ENCODE results near the gene TBXAS1. TPM values are rescaled to one million over a fixed set of nuclear protein-coding genes. Genes with fewer than 3 reads are reported as not detected.

The TBXAS1 gene
- total and polyA plus RNA-seq, 4 donors: 5.5 to 24.5 (median 16.9) TPM

DNA sequence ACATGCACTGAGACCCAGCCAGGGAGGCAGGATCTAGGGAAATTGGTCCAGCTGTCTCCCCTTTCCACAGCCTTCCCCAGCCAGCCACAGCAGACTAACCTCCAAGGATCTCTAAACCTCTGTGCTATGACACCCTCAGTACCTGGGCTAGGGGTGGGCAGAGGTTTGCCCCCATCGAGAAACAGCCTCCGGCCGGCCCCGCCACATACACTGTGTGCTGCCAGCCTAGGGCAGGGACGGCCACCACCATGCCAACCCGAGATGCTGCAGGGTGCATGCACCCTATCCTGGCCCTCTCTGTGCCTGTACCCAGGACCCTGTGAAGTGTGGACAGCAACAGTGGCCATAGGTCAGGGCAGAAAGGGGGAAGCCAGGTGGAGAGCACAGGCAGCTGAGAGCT, 175.6 kb downstream of the TBXAS1 start:
- H3K4me1 ChIP-seq (ENCODE audit: control insufficient read depth in 1 of 2, insufficient read depth in 2 of 2, low read length in 2 of 2): no peaks in the 10 kb centered on the region
- no peak overlapping the region for H3K4me3 ChIP-seq (ENCODE audit: low read length in 2 of 2)
- no peaks in the 10 kb centered on the region for H3K36me3 ChIP-seq (ENCODE audit: control insufficient read depth in 1 of 2, insufficient read depth in 2 of 2, low read length in 1 of 2)
- ATAC-seq (ENCODE audit: low FRiP score) (no peak), DNase-seq (no peak)
- H3K27ac ChIP-seq (ENCODE audit: low read depth in 1 of 2, low read length in 2 of 2): no peak overlapping the region
- 97% methylated on average over 6 of the region's 6 CpGs for WGBS, 2 donors
- H3K9me3 ChIP-seq (ENCODE audit: control insufficient read depth, low read length): no peaks in the 10 kb centered on the region
- no peaks in the 10 kb centered on the region for H3K27me3 ChIP-seq (ENCODE audit: control insufficient read depth in 1 of 2, insufficient read depth in 2 of 2, low read length in 1 of 2)
- intact Hi-C loops (cut with DNase I): loop anchor here (5.0 kb wide), 6 partner anchors 227 to 507 kb away; partner anchors contain the start of gene HIPK2 (in 1 of the 2)

DNA sequence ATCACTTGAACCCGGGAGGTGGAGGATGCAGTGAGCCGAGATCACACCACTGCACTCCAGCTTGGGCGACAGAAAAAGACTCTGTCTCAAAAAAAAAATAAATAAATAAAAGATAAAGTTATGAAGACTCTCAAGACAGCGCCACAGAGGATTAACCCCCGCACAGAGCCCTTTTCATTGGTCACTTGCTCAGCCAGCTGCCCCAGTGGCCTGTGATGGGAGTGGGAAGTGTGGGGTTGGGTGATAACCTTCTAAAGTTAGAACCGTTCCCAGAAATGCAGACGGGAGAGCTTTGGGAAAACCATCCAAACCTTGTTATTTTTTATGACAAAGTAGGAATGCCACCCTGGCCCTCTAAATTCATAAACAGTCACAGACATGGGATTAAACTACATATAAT, 176.3 kb downstream of the TBXAS1 start:
- Histone ChIP-seq H3K4me1 (ENCODE audit: control insufficient read depth in 1 of 2, insufficient read depth in 2 of 2, low read length in 2 of 2) (no peaks in the 10 kb centered on the region), H3K27me3 (ENCODE audit: control insufficient read depth in 1 of 2, insufficient read depth in 2 of 2, low read length in 1 of 2) (no peaks in the 10 kb centered on the region), H3K4me3 (ENCODE audit: low read length in 2 of 2) (no peak overlapping the region), H3K9me3 (ENCODE audit: control insufficient read depth, low read length) (no peaks in the 10 kb centered on the region), H3K27ac (ENCODE audit: low read depth in 1 of 2, low read length in 2 of 2) (no peak overlapping the region), H3K36me3 (ENCODE audit: control insufficient read depth in 1 of 2, insufficient read depth in 2 of 2, low read length in 1 of 2) (no peaks in the 10 kb centered on the region)
- intact Hi-C loops (cut with DNase I): no loop called here
- DNase-seq (no peak), ATAC-seq (ENCODE audit: low FRiP score) (no peak)
- WGBS, 2 donors: 54 to 64% methylated on average over 7 of the region's 7 CpGs

DNA sequence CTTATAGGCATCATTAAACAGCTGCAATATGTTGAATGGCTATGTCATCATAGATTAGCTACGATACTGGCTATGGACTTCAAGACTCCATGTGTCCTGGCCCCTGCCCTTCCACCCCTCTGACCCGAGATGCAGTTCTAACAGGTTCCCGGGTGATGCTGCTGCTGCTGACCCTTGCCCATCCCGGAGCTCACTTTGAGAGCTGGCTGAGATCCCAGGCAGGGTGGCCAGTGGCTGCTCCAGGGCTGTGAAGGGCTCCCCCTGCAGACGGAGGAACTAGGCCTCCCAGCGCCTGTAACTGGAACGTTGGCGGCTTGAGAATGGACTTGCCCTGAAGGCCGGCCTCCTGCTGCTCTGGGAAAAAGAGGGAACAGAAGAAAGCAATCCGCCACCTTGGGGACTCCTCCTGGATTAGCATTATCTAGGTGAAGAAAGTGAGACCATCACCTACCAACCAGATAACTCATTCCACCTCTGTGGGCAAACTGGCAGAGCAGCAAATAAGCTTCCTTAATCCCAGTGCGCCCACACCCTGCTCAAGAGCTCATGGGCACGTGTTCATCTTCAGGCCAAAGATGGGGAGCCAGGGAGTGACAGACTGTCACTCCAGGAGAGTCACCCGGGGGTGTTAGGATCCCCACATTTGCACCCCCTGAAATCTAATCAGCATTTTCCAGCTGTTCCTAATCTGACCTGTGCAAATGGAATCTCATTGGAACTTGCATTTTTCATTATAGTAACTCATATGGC, 176.9 kb downstream of the TBXAS1 start:
- Histone ChIP-seq H3K27me3 (ENCODE audit: control insufficient read depth in 1 of 2, insufficient read depth in 2 of 2, low read length in 1 of 2) (no peaks in the 10 kb centered on the region), H3K9me3 (ENCODE audit: control insufficient read depth, low read length) (no peaks in the 10 kb centered on the region), H3K27ac (ENCODE audit: low read depth in 1 of 2, low read length in 2 of 2) (no peak overlapping the region), H3K4me3 (ENCODE audit: low read length in 2 of 2) (no peak overlapping the region), H3K4me1 (ENCODE audit: control insufficient read depth in 1 of 2, insufficient read depth in 2 of 2, low read length in 2 of 2) (no peaks in the 10 kb centered on the region), H3K36me3 (ENCODE audit: control insufficient read depth in 1 of 2, insufficient read depth in 2 of 2, low read length in 1 of 2) (no peaks in the 10 kb centered on the region)
- intact Hi-C loops (cut with DNase I): no loop called here
- ATAC-seq (ENCODE audit: low FRiP score) (no peak), DNase-seq (no peak)
- 58% methylated on average over 13 of the region's 13 CpGs for WGBS, 2 donors

DNA sequence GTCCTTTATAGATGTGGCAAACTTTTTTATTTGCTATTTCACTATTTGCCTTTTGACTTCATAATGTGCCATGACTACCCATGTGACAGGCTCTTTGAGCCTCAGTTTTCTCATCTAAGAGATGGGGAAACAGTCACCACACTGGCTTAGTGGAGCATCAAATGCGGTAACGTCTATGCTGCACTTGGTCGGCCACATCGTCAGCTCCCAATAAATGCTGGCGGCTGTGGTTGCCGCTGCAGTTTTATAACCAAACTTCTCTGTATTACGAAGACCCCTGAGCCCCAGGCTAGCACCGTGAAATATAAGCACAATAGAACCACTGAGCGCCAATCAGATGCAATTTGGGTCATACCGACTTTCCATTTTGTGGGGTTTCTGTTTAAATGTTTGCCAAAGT, 177.5 kb downstream of the TBXAS1 start:
- no peak overlapping the region for H3K27ac ChIP-seq (ENCODE audit: low read depth in 1 of 2, low read length in 2 of 2)
- ATAC-seq (ENCODE audit: low FRiP score) (no peak), DNase-seq (no peak)
- no peak overlapping the region for H3K4me3 ChIP-seq (ENCODE audit: low read length in 2 of 2)
- WGBS, 2 donors: 97 to 99% methylated on average over 10 of the region's 10 CpGs
- H3K36me3 ChIP-seq (ENCODE audit: control insufficient read depth in 1 of 2, insufficient read depth in 2 of 2, low read length in 1 of 2): no peaks in the 10 kb centered on the region
- H3K9me3 ChIP-seq (ENCODE audit: control insufficient read depth, low read length): no peaks in the 10 kb centered on the region
- no peaks in the 10 kb centered on the region for H3K27me3 ChIP-seq (ENCODE audit: control insufficient read depth in 1 of 2, insufficient read depth in 2 of 2, low read length in 1 of 2)
- H3K4me1 ChIP-seq (ENCODE audit: control insufficient read depth in 1 of 2, insufficient read depth in 2 of 2, low read length in 2 of 2): no peaks in the 10 kb centered on the region
- intact Hi-C loops (cut with DNase I): no loop called here

DNA sequence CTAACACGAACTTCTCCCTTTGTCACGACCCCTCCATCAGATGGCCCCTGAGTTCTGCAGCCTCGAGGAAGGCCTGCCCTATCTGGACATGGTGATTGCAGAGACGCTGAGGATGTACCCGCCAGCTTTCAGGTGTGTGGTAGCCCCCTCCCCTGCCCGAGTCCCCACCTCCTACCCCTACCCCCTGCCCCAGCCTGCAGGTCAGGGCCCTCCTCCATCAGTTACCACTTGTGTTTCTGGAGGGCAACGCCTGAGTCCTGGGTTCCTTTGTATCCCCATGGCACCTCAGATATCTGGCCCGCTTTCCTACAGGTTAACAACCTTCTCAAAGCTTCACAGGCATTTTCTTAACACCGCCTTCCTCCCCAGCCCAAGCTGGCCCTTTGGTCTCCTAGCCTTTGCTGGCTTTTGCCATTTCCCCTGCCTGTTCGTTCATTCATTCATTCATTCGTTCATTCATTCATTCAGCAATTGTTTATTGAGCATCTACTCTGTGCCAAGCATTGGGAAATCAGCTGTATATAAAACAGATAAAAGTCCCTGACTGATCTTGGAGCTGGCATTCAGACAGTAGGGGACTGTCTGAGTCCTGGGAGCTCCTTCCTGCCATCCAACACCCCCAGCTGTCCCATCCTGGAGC, 178.1 kb downstream of the TBXAS1 start:
- DNase-seq: no peak
- intact Hi-C loops (cut with DNase I): no loop called here
- Histone ChIP-seq H3K36me3 (ENCODE audit: control insufficient read depth in 1 of 2, insufficient read depth in 2 of 2, low read length in 1 of 2) (no peaks in the 10 kb centered on the region), H3K4me1 (ENCODE audit: control insufficient read depth in 1 of 2, insufficient read depth in 2 of 2, low read length in 2 of 2) (no peaks in the 10 kb centered on the region), H3K27me3 (ENCODE audit: control insufficient read depth in 1 of 2, insufficient read depth in 2 of 2, low read length in 1 of 2) (no peaks in the 10 kb centered on the region), H3K4me3 (ENCODE audit: low read length in 2 of 2) (no peak overlapping the region), H3K27ac (ENCODE audit: low read depth in 1 of 2, low read length in 2 of 2) (no peak overlapping the region), H3K9me3 (ENCODE audit: control insufficient read depth, low read length) (no peaks in the 10 kb centered on the region)
- 93 to 94% methylated on average over 11 of the region's 11 CpGs for WGBS, 2 donors
- no peak for ATAC-seq (ENCODE audit: low FRiP score)

DNA sequence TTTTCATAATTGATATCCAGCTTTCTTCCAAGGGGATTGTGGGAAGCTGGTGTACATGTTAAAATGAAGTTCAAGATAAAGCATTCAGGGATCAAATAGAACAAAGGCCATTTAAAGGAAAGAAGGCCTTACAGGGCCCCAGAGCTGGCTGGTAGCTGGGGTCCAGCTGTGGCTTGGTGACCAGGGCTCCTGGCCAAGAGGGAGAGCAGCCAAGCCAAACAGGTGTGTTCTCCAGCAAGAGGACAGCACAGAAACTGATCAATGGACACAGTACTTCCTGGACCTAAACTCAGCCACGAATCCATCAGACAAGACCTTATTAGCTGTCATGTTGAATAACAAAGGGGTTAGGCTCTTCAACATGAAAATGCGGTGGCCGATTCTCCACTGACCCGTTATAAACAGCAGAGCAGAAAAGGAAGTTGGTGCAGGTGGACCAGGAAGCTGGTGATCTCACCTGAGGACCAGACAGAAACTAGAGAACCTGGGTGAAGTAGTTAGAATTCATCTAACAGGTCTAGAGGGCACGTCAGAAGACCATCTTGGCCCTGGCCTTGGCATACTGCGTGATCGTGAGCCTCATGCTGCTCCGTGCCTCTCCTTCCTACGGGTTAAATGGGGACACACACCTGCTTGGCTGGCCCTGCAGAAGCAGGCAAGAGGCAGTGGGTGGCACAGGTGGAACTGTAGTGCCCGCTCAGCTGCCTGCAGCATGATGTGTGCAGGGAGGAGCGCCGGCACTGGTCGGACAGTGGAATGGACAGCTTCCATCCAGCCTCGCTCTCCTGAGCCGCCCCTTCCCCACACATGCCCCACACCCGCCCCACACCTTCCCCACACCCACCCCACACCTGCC, 179.9 kb downstream of the TBXAS1 start:
- no peaks in the 10 kb centered on the region for H3K36me3 ChIP-seq (ENCODE audit: control insufficient read depth in 1 of 2, insufficient read depth in 2 of 2, low read length in 1 of 2)
- 91% methylated on average over 13 to 16 of the region's 16 CpGs for WGBS, 2 donors
- no peak overlapping the region for H3K27ac ChIP-seq (ENCODE audit: low read depth in 1 of 2, low read length in 2 of 2)
- ATAC-seq (ENCODE audit: low FRiP score) (no peak), DNase-seq (no peak)
- intact Hi-C loops (cut with DNase I): no loop called here
- H3K4me3 ChIP-seq (ENCODE audit: low read length in 2 of 2): no peak overlapping the region
- no peaks in the 10 kb centered on the region for H3K9me3 ChIP-seq (ENCODE audit: control insufficient read depth, low read length)
- no peaks in the 10 kb centered on the region for H3K4me1 ChIP-seq (ENCODE audit: control insufficient read depth in 1 of 2, insufficient read depth in 2 of 2, low read length in 2 of 2)
- no peaks in the 10 kb centered on the region for H3K27me3 ChIP-seq (ENCODE audit: control insufficient read depth in 1 of 2, insufficient read depth in 2 of 2, low read length in 1 of 2)

DNA sequence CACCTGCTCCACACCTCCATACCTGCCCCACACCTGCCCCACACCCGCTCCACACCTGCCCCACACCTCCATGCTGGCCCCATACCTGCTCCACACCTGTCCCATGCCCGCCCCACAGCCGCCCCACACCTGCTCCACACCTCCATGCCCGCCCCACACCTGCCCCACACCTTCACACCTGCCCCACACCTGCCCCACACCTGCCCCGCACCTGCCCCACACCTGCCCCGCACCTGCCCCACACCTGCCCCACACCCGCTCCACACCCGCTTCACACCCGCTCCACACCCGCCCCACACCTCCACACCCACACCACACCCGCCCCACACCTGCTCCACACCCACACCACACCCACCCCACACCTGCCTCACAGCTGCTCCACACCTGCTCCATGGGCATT, 180.7 kb downstream of the TBXAS1 start:
- Histone ChIP-seq H3K4me3 (ENCODE audit: low read length in 2 of 2) (no peak overlapping the region), H3K27me3 (ENCODE audit: control insufficient read depth in 1 of 2, insufficient read depth in 2 of 2, low read length in 1 of 2) (no peaks in the 10 kb centered on the region), H3K9me3 (ENCODE audit: control insufficient read depth, low read length) (no peaks in the 10 kb centered on the region), H3K36me3 (ENCODE audit: control insufficient read depth in 1 of 2, insufficient read depth in 2 of 2, low read length in 1 of 2) (no peaks in the 10 kb centered on the region), H3K27ac (ENCODE audit: low read depth in 1 of 2, low read length in 2 of 2) (no peak overlapping the region), H3K4me1 (ENCODE audit: control insufficient read depth in 1 of 2, insufficient read depth in 2 of 2, low read length in 2 of 2) (no peaks in the 10 kb centered on the region)
- 93 to 94% methylated on average over 11 of the region's 11 CpGs for WGBS, 2 donors
- no peak for DNase-seq
- intact Hi-C loops (cut with DNase I): no loop called here
- no peak for ATAC-seq (ENCODE audit: low FRiP score)

DNA sequence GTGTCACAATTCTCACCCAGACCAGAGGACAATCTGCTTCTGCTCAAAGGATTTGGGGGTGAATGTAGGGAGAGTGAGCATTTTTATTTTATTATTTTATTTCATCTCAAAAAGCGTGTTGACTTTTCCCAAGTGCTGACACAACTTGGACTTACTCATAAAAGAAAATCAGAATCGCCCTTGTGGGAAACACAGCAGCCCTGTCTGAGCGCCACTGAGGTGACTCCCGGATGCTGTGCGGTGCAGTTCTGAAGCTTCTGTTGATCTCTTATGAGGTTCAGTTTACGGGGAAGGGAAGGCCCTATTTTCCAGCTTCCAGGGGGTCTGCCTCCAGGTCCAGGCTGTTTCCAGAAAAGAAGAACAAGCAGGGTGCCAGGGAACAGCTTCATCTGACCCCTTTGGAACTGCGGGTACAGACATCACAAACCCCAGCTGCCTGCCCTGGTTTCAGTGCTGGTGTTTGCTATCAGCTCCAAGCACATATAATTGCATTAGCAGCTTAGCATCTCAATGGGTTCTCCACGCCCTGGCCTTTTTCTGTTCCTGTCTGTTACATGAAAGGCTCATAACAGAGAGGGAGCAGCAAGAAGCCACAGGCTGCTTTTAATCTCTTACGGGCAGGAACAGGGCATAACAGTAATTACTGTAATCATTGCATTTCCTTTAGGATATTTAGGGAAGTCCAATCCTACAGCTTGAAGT, 181.3 kb downstream of the TBXAS1 start:
- no peaks in the 10 kb centered on the region for H3K27me3 ChIP-seq (ENCODE audit: control insufficient read depth in 1 of 2, insufficient read depth in 2 of 2, low read length in 1 of 2)
- no peaks in the 10 kb centered on the region for H3K4me1 ChIP-seq (ENCODE audit: control insufficient read depth in 1 of 2, insufficient read depth in 2 of 2, low read length in 2 of 2)
- no peaks in the 10 kb centered on the region for H3K36me3 ChIP-seq (ENCODE audit: control insufficient read depth in 1 of 2, insufficient read depth in 2 of 2, low read length in 1 of 2)
- H3K4me3 ChIP-seq (ENCODE audit: low read length in 2 of 2): no peak overlapping the region
- intact Hi-C loops (cut with DNase I): no loop called here
- DNase-seq (no peak), ATAC-seq (ENCODE audit: low FRiP score) (no peak)
- no peaks in the 10 kb centered on the region for H3K9me3 ChIP-seq (ENCODE audit: control insufficient read depth, low read length)
- no peak overlapping the region for H3K27ac ChIP-seq (ENCODE audit: low read depth in 1 of 2, low read length in 2 of 2)
- WGBS, 2 donors: 77 to 84% methylated on average over 9 of the region's 9 CpGs
